ENCODE measurements around the gene CCDC88C.
"Not testable (repeated sequence)": the region's sequence is repeated elsewhere in the genome, so short reads cannot be mapped to it uniquely, and the experiment has no call there.

The CCDC88C gene

DNA sequence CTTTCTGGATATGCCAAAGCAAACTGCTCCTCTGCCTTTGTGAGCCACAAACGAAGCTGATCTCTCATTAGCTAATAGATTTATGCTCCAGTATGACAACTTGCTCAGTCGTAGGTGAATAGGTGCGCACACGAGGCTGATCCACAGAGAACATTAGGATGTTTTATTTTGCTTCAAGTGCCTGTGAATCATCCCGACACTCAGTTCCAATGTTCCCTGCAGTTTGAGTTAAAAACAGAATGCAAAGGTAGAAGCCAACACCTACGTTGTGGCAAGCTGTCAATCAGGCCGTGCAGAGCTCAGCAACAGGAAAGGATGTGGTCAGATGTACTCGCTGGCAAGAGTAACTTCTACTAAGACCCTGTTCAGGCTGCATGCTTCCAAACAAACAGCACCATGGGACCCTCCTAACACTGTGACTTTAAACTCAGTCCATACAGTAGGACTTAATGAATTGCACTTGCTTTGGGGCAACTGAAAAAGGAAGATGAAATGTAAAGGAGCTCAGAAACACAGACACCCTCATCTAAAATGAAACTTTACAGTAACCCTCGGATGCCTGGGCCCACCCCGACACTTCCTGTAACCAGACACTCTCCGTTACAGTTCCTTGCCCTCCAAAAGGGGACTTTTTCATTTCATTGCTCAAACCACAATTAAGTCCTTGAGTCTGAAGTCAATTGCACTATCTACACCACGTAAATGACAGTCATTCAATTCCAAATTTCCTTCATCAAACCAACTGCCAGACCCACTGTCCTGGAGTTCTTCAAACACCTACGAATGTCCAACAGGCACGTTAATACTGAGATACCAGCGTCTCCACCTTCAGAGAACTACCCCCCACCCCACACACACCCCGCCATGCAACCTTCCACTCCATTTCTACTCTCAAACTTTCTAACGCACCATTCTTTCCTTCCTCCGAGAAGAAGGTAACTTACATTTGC lies 1.6 kb downstream of the CCDC88C start:
- peak; percentile 40 to 90 (median 61) for DNase-seq

DNA sequence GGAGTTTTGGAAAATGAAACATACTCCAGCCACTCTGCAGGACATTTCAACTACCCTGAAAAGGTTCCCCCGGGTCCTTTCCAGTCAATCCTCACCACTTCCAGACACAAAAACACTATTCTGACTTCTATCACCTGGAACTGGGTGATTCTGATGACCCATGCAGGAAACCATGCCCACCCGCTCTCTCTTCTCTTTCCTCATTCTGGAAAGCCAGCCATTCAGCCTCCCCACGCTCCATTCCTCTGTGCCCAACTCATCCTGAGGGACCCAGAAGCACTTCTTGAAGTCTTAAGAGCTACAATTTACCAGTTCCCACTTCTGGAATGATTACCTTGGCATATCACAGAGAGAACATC lies 3.2 kb downstream of the CCDC88C start:
- DNase-seq, result no peak

DNA sequence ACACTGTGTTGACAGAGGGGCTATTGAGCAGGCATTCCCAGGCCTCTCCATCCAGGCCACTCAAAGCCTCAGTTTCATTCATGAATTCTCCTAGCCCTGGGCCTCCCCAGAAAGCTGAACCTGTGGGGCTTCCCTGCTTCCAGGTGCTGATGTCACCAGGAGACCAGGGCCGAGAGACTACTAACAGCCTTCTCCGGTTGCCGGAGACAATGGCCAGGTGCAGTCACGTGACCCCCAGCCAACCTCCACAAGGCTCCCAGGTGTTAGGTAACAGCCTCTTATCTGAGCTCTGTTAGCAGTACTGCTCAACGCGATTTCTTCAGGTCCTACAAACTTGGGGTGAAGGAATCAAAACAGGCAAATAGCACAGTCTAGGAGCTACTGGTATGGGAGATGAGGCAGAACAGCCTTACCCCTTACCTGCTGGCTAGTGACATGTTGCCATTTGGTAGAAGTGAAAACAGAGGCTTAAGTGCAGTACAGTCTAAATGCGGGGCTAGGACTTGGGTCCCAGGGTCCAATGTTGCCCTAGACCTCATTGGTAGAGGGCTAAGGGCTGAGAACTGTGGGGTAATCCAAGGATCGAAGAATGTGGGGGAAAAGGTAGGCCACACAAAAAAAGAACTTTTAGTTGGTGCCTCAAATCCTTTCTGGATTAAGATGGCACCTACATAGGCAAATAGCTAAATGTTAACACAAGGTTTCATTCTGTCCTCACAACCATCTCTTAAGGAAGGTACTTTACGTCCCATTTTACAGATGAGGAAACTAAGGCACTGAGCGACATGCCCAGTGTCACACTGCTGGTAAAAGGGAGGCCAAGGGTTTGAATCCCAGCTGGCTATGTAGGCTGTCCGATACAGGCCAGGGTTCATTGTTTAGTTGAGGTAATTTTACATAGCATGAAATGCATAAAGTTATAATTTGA lies 3.8 kb downstream of the CCDC88C start:
- DNase-seq, result peak; percentile 43 to 68 (median 57)

GRCh38 chr14:91412939-91413338 lies 4.7 kb downstream of the CCDC88C start:
- DNase-seq, result no peak

- DNase-seq, result peak in 1 of 5 donors; percentile 59
Observed at GRCh38 chr14:91410771-91411536, 6.7 kb downstream of the CCDC88C start.

DNA sequence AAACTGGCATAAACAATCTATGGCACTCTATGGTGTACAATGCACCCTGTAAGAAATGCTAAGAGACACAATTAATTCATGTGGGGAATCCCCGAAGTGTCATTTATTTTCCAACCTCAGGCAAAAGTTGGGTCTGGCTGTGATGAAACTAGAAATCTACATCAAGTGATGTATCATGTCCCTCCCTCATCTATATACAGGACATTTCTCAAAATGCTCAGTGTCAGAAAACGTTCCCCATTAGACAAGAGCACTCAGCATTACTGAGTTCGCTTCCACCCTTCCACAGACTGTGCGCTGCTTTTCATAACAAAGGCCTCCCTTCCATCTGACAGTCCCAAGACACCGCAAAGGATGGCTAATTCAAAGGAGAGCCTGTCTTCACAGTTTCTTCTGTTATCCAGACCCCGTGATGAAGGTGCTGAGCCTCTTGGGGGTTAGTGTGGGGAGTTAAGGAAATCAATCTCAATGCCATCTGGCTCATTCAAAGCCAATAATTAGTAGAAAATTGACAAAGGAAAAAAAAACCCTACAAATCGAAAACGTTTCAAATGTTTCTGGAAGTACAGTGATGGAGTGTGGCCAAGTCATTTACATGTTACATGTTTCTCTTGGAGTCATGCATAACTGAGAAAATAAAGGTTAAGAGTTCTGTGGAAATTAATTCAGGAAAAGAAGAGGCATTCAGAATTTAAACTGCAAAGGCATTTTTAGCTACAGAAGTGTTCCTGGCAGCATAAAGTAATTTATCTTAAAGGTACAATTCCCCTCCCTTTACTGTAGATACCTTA lies 7.5 kb downstream of the CCDC88C start:
- DNase-seq, result peak in 1 of 5 donors; percentile 66

DNA sequence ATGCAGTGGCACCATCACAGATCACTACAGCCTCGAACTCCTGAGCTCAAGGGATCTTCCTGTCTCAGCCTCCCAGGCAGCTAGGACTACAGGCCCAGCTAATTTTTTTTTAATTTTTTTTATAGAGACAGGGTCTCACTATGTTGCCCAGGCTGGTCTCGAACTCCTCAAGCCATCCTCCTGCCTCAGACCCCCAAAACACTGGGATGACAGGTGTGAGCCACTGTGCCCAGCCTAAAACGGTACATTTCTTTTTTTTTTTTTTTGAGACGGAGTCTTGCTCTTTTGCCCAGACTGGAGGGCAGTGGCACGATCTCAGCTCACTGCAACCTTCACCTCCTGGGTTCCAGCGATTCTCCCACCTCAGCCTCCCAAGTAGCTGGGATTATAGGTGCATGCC lies 8.4 kb downstream of the CCDC88C start:
- DNase-seq, result not testable (repeated sequence)

DNA sequence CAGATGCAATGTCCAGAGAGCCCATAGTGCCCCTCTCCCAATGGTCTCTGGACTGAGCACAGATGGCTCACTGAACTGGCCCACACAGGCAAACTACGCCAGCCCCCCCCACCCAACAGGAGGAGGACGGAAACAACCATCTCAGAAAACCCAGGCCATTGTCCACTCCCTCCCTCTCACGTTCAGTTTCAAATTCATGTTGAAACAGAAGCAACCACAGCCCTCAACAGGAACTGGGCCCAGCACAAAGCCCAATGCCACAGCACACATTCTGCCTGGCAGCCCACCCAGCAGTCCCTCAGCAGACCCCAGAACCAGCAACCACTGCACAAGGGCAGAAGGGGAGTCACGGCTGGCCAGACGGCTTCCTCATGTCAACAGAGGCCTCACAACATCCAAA lies 10.6 kb downstream of the CCDC88C start:
- no peak for DNase-seq

DNA sequence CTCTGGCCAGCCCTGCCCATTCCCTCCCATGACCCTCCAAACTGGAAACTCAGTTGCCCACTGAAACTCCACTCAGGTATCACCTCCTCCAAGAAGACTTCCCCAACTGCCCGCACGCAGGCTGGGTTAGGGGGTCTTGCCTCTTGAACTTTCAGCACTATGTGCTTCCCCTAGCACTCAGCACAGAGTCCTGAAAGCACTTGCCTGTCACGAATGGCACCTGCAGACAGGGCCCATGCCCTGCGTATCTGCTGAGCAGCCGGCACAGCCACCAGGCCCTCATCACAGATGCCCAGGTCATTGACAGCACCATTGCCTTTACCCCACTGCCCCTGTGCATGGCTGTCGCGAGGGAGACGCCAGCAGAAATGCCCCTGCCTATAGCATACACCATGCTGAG lies 11.2 kb downstream of the CCDC88C start:
- DNase-seq, result no peak

DNA sequence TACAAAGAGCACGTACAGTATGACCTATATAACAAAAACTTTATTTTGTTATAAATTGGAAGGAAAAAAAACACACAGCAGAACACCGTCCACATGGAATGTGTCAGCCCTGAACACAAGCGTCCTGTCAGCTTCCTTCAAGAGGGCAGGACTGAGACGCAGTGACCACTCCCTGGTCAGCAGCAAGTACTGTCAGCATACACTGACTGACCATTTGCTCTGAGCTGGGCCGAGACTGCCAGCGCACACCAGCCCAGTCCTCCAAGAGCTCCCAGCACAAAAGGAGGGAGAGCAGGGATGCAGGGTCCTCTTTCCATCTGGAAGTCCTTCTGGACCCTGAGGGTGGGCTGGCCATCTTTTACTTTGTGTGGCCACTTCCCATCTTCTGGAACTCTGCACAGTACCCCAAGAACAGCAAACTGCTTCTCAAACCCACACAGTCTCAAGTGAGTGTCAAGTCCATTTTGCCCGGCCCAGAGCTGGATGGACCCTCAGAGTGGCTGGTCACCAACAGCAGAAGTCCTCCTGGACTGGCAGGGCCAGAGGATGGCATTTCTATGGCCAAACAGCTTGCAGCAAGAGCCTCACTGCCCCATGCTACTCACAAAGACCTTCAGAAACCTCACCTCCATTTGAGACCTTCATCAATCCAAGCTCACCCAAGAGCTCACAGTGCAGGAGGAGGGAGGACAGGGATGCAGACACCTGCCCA lies 11.7 kb downstream of the CCDC88C start:
- DNase-seq, result no peak

GRCh38 chr14:91405241-91405721 lies 12.3 kb downstream of the CCDC88C start:
- DNase-seq, result peak in 4 of 5 donors; percentile 47 to 63 (median 57)

GRCh38 chr14:91402771-91403600 lies 14.6 kb downstream of the CCDC88C start:
- no peak for DNase-seq

GRCh38 chr14:91402348-91402747 lies 15.3 kb downstream of the CCDC88C start:
- DNase-seq, result no peak

DNA sequence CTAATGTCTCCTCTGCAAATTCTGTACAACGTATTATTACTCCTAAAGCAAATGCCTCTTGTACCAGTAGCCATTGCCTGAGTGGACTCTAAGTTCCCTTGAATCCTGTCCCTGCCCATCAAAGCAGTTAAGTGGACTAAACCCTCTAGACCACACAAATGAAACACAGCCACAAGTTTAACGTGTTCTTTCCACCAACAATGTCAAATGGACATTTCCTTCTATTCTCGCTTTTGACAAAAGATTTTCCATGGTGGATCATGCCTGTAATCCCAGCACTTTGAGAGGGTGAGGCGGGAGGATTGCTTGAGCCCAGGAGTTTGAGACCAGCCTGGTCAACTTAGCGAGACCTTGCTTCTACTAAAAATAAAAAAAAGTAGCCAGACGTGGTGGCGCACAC lies 15.9 kb downstream of the CCDC88C start:
- no peak for DNase-seq

GRCh38 chr14:91400696-91401095 lies 16.9 kb downstream of the CCDC88C start:
- DNase-seq, result no peak

- peak in 2 of 5 donors; percentile 39 to 43 for DNase-seq
Observed at GRCh38 chr14:91399868-91400640, 17.6 kb downstream of the CCDC88C start.

- DNase-seq, result no peak
Observed at GRCh38 chr14:91398707-91399106, 18.9 kb downstream of the CCDC88C start.

DNA sequence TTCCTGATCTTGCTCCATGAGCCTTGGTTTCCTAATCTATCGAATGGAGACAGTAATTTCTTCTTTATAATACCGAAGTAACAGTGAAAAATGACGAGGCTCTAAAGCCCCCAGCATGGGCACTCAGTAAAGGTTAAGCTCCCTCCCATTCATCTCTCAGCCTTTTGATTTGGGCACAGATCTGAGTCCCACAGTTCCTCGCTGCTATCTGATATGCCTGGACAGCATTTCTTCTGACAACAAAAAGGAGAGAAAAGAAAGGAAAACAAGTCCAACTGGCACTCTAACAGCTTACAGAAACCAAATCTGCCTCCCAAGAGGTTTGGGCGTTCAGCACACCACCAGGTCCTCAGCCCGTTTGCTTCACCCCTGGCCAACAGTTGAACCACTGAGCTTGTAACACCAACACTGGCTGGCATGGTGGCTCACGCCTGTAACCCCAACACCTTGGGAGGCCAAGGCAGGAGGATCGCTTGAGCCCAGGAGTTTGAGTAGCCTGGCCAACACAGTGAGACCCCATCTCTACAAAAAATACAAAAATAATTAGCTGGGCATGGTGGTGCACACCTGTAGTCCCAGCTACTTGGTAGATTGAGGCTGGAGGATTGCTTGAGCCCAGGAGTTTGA lies 19.5 kb downstream of the CCDC88C start:
- DNase-seq, result no peak
